IPS DF 6.9 (cell line): ENCODE results near the gene ITSN2.

ENCODE experiments used
- DNase-seq: peaks from one replicate; pipeline ENCODE4 v3.0.0-alpha.2; 2013; ENCODE audit warnings: low read depth, low spot score
- H3K27ac ChIP-seq: one replicate; pipeline ENCODE4 v1.5.1; 2013; ENCODE audit warnings: low read length, control low read depth
- H3K27me3 ChIP-seq: 2 replicates; pipeline ENCODE4 v1.6.1; 2013; ENCODE audit warnings: mild to moderate bottlenecking, low read length; ENCODE audit not compliant: control insufficient read depth, insufficient read depth
- H3K36me3 ChIP-seq: 2 replicates; pipeline ENCODE4 v1.6.1; 2013; ENCODE audit warnings: low read length; ENCODE audit not compliant: control insufficient read depth, insufficient read depth
- H3K4me1 ChIP-seq: 2 replicates; pipeline ENCODE4 v1.6.1; 2013; ENCODE audit warnings: low read length; ENCODE audit not compliant: control insufficient read depth, insufficient read depth
- H3K4me3 ChIP-seq: 2 replicates; pipeline ENCODE4 v1.5.1; 2013; ENCODE audit warnings: mild to moderate bottlenecking, low read length
- H3K9me3 ChIP-seq: 2 replicates; pipeline ENCODE4 v1.6.1; 2013; ENCODE audit warnings: low read length, inconsistent platforms; ENCODE audit not compliant: control insufficient read depth, insufficient read depth
- WGBS: extraction: QIAGEN DNeasy Blood & Tissue Kit; methylation state at CpG from one replicate; pipeline ENCODE4 v1.1.7; 2013; ENCODE audit warnings: mixed read lengths, missing lambda C conversion rate; ENCODE audit not compliant: insufficient read length, insufficient coverage; 5-methylcytosine and 5-hydroxymethylcytosine counted together

ITSN2 gene

DNA sequence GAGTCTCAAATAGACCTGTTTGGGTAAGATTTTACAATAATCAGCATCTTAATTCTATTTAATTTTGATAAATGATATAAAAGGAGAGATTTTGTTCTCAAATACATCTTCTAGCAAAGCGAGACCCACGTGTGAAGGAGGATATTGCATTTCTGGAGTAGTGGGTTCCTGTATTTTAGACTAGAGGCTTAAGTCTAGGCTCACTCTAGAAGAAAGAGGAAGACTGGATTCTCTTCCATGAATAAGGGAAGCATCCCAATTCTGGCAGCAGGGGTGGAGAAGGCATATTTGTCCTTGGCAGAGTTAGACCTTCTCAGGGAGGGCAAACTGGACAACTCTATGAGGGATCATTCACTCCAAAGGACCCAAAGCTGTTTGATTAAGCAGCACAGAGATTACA, 196.7 kb downstream of the ITSN2 start:
- H3K4me3 ChIP-seq: no peak overlapping the region
- no peaks in the 10 kb centered on the region for H3K9me3 ChIP-seq
- H3K27me3 ChIP-seq: no peaks in the 10 kb centered on the region
- no CpG with 5 or more reads among the region's 2 CpGs for WGBS
- no peaks in the 10 kb centered on the region for H3K4me1 ChIP-seq
- H3K36me3 ChIP-seq: no peaks in the 10 kb centered on the region
- H3K27ac ChIP-seq: no peak overlapping the region
- DNase-seq: no peak

DNA sequence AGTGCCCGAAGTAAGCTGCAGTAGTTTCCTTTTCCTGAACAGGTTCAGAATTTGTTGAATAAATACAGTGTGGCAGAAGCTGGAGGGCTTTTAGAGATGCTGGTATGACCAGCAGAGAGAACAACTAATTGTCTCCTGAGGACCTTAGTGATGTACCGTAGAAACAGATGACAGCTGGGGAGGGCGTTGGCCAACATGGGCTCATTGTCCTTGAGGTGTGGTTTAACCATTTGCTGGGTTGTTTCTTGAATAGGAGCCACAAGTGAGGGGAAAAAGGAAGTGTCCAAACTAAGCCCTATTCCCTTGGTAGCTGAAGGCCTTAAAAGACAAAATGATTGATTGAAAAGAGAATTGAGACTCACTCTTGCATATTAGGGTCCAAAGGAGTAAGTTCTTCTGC, 197.2 kb downstream of the ITSN2 start:
- Histone ChIP-seq H3K9me3 (no peaks in the 10 kb centered on the region), H3K4me3 (no peak overlapping the region), H3K4me1 (no peaks in the 10 kb centered on the region), H3K36me3 (no peaks in the 10 kb centered on the region), H3K27ac (no peak overlapping the region), H3K27me3 (no peaks in the 10 kb centered on the region)
- WGBS: no CpG with 5 or more reads among the region's 3 CpGs
- DNase-seq: no peak

DNA sequence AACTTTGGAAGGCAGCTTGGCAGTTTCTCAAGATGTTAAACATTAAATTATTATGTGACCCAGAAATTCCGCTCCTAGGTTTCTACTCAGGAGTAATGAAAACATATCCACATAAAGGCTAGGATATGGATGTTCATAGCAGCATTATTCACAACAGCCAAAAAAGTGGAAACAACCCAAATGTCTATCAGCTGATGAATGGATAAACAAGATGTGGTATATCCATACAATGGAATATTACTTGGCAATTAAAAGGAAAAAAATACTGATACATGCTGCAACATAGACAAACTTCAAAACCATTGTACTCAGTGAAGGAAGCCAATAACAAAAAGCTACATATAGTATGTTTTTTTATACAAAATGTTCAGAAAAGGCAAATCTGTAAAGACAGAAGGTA, 197.8 kb downstream of the ITSN2 start:
- H3K36me3 ChIP-seq: no peaks in the 10 kb centered on the region
- H3K27ac ChIP-seq: no peak overlapping the region
- DNase-seq: no peak
- H3K9me3 ChIP-seq: no peaks in the 10 kb centered on the region
- H3K4me3 ChIP-seq: no peak overlapping the region
- WGBS: no CpG with 5 or more reads among the region's 1 CpG
- H3K4me1 ChIP-seq: no peaks in the 10 kb centered on the region
- no peaks in the 10 kb centered on the region for H3K27me3 ChIP-seq

DNA sequence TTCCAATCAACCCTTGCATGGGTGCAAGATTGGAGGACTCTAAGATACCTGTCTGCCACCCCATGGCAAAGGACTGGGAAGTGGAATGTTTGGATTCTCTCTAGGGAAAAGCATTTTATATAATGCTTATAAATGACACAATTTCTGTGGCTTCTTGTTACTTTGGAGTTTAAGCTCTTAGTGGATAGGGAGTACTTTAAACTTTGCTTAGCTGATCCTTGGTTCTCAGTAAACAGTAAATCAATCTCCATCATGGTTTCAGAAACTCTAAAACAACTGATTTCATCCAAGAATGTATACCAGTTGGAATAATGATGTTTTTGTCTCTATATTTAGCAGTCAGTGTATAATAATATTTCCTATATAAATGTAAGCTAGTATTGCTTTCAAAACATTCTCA, 199.6 kb downstream of the ITSN2 start:
- no peaks in the 10 kb centered on the region for H3K27me3 ChIP-seq

DNA sequence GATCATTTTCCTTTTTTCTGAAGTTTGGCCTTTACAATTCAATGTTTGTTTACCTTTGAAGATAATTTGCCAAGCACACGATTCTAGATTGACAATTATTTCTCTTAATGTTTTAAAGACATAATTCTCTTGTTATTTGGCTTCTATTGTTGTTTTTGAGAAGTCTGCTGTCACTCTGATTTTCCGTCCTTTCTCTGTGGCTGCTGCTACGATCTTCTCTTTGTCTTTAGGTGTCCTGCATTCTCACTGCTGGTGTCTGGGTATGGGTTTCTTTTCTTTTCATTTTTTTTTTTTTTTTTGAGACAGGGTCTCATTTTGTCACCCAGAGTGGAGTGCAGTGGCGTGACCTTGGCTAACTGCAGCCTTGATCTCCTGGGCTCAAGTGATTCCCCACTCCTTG, 200.6 kb downstream of the ITSN2 start:
- H3K27me3 ChIP-seq: no peaks in the 10 kb centered on the region

More for the DNA sequence above, 199.6 kb downstream of the ITSN2 start:
- H3K9me3 ChIP-seq: no peaks in the 10 kb centered on the region
- no peak overlapping the region for H3K27ac ChIP-seq
- no peak for DNase-seq
- H3K36me3 ChIP-seq: no peaks in the 10 kb centered on the region
- no peak overlapping the region for H3K4me3 ChIP-seq
- no peaks in the 10 kb centered on the region for H3K4me1 ChIP-seq

DNA sequence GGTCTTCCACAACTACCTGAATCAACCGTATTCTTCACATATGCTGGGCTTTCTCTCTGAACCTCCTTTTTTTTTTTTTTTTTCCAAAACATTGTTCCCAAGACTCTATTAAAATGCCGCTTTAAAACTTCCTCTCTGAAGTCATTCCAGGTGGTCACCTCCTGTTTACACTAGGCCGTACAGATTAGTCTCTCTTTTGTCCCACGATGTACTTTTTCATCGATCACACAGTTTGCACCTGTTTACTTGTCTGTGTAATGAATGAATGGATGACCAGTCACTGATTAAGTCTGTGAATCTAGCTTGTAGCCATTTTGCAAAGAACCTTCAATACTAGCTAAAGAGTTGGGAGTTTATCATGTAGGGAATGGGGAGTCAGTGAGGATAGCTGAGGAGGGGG, 202.2 kb downstream of the ITSN2 start:
- no peak for DNase-seq
- no peaks in the 10 kb centered on the region for H3K36me3 ChIP-seq
- H3K4me3 ChIP-seq: no peak overlapping the region
- no peaks in the 10 kb centered on the region for H3K4me1 ChIP-seq
- no peaks in the 10 kb centered on the region for H3K9me3 ChIP-seq
- WGBS: no CpG with 5 or more reads among the region's 5 CpGs
- H3K27ac ChIP-seq: no peak overlapping the region
- no peaks in the 10 kb centered on the region for H3K27me3 ChIP-seq

More for the DNA sequence above, 200.6 kb downstream of the ITSN2 start:
- H3K4me3 ChIP-seq: no peak overlapping the region
- DNase-seq: no peak
- H3K4me1 ChIP-seq: no peaks in the 10 kb centered on the region
- H3K36me3 ChIP-seq: no peaks in the 10 kb centered on the region
- no peaks in the 10 kb centered on the region for H3K9me3 ChIP-seq
- no CpG with 5 or more reads among the region's 4 CpGs for WGBS
- H3K27ac ChIP-seq: no peak overlapping the region

DNA sequence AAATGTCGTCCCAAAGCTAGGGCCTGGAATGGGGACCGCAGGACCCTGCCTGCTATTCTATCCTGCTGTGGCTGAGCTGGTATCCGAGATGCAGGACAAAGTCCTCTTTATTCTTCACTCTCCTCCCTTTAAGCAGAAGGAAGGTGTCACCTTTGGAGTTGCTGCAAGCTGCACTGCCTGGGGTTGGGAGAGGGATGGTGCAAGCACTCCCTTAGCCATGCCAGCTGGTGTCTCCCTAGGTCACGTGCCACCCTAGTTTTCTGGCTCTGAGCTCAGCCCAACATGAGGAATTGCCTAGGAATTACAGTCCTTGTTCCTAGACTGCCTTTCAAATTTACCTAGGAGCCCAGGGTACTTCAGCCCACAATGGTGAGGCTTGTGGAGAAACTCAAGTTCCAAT, 206.9 kb downstream of the ITSN2 start:
- no CpG with 5 or more reads among the region's 4 CpGs for WGBS
- no peaks in the 10 kb centered on the region for H3K27me3 ChIP-seq
- H3K4me1 ChIP-seq: no peaks in the 10 kb centered on the region
- H3K27ac ChIP-seq: no peak overlapping the region
- no peak for DNase-seq
- no peak overlapping the region for H3K4me3 ChIP-seq
- no peaks in the 10 kb centered on the region for H3K9me3 ChIP-seq
- H3K36me3 ChIP-seq: no peaks in the 10 kb centered on the region
